PC-9 (cell line): ENCODE results near the gene SMAD6. TPM values are rescaled to one million over a fixed set of nuclear protein-coding genes. Genes with fewer than 3 reads are reported as not detected.

Experiments
- BruUV-seq: library from RNA; stranded (reverse); fragments of 400-500 nt; replicated peaks from 2 replicates; lab custom pipeline; 2021; lab: Mats Ljungman, UMichigan
- CTCF ChIA-PET: fragments of 300-600 bp; sonication (Branson Sonifier 250); formaldehyde crosslinking; loops from one replicate; lab custom pipeline; 2022; ENCODE audit warnings: antibody characterized with exemption; lab: Charles Lee
- POLR2A ChIA-PET: fragments of 300-600 bp; sonication (Branson Sonifier 250); formaldehyde crosslinking; loops from one replicate; lab custom pipeline; 2022; ENCODE audit warnings: antibody characterized with exemption; ENCODE audit not compliant: unreplicated experiment; lab: Charles Lee
- DNase-seq, 2 experiments: peaks; one replicate each; pipeline versions ENCODE4 v3.0.0 to v3.0.0-alpha.2; 2015 to 2022; ENCODE audit warnings: mixed read lengths in 1 of 2
- H2AFZ ChIP-seq: fragments of 200-600 bp; sonication (generic); 2 replicates; pipeline ENCODE4 v1.8.1; 2017; ENCODE audit warnings: antibody characterized with exemption
- H3F3A ChIP-seq: fragments of 200-600 bp; sonication (generic); 2 replicates; pipeline ENCODE4 v1.8.1; 2017; ENCODE audit warnings: antibody characterized with exemption, mild to moderate bottlenecking, low read depth; ENCODE audit not compliant: insufficient read depth
- H3K27ac ChIP-seq: fragments of 200-600 bp; sonication (generic); 2 replicates; pipeline ENCODE4 v1.6.1; 2016; ENCODE audit warnings: mixed run types
- H3K27me3 ChIP-seq: fragments of 200-600 bp; sonication (generic); 2 replicates; pipeline ENCODE4 v1.6.1; 2016; ENCODE audit warnings: low read depth, mixed run types; ENCODE audit not compliant: insufficient read depth
- H3K36me3 ChIP-seq: fragments of 200-600 bp; sonication (generic); 2 replicates; pipeline ENCODE4 v1.6.1; 2016; ENCODE audit warnings: low read depth, mixed run types
- H3K4me1 ChIP-seq: fragments of 200-600 bp; sonication (generic); replicated peaks from 2 replicates; pipeline ENCODE4 v1.6.1; 2016; ENCODE audit warnings: mixed run types; ENCODE audit not compliant: insufficient read depth
- H3K4me2 ChIP-seq: fragments of 200-600 bp; sonication (generic); 2 replicates; pipeline ENCODE4 v1.6.1; 2017; ENCODE audit warnings: mixed run types
- H3K4me3 ChIP-seq: fragments of 200-600 bp; sonication (generic); 2 replicates; pipeline ENCODE4 v1.6.1; 2016; ENCODE audit warnings: mixed run types
- H3K79me2 ChIP-seq: fragments of 200-600 bp; sonication (generic); 2 replicates; pipeline ENCODE4 v1.6.1; 2017; ENCODE audit warnings: low read depth, mixed run types
- H3K9me2 ChIP-seq: fragments of 200-600 bp; sonication (generic); 2 replicates; pipeline ENCODE4 v1.8.1; 2017; ENCODE audit warnings: mild to moderate bottlenecking; ENCODE audit not compliant: insufficient read depth
- H3K9me3 ChIP-seq: fragments of 200-600 bp; sonication (generic); 2 replicates; pipeline ENCODE4 v1.8.1; 2016; ENCODE audit warnings: low read depth; ENCODE audit not compliant: insufficient read depth
- H4K20me1 ChIP-seq: fragments of 200-600 bp; sonication (generic); 2 replicates; pipeline ENCODE4 v1.8.1; 2017; ENCODE audit not compliant: insufficient read depth
- CTCF ChIP-seq: fragments of 200-600 bp; sonication (generic); conservative IDR thresholded peaks from 2 replicates; pipeline ENCODE4 v1.6.1; 2017; ENCODE audit warnings: mixed run types, antibody characterized with exemption, mild to moderate bottlenecking, moderate library complexity
- EZH2 ChIP-seq: fragments of 200-600 bp; sonication (generic); IDR thresholded peaks from 2 replicates; pipeline ENCODE4 v1.8.0; 2017; ENCODE audit warnings: antibody characterized with exemption, low read depth
- intact Hi-C: fragments of 100-400 bp; cut with micrococcal nuclease; formaldehyde crosslinking; loops from one replicate; pipeline ENCODE4 v1.10.0; 2022; ENCODE audit not compliant: unreplicated experiment
- total RNA-seq: library from RNA; stranded (reverse); gene quantifications from 2 replicates; pipeline ENCODE4 v1.2.3, GENCODE V29; 2021

SMAD6 gene
- total RNA-seq, 1 experiment from 2014 or later, result 7.1 TPM

- DNase-seq, result no peak
- no peak overlapping the region for H3K4me3 ChIP-seq
- POLR2A ChIA-PET, result no interaction called here
- H3K27me3 ChIP-seq, result no peaks in the 10 kb centered on the region
- H3F3A ChIP-seq, result peaks cover 11% of the 10 kb centered on the region; the same call in 1 of the 2 replicates
- no peak overlapping the region for H2AFZ ChIP-seq
- CTCF ChIA-PET, result no interaction called here
- no peaks in the 10 kb centered on the region for H3K9me2 ChIP-seq
- H3K9me3 ChIP-seq, result no peaks in the 10 kb centered on the region
- TF ChIP-seq CTCF, result no peak
- TF ChIP-seq EZH2, result no peak
- no peaks in the 10 kb centered on the region for H3K36me3 ChIP-seq
- H3K27ac ChIP-seq, result no peak overlapping the region
- no peaks in the 10 kb centered on the region for H3K79me2 ChIP-seq
- BruUV-seq, result no TSS peak
- intact Hi-C loops, result no loop called here
- peaks cover 37% of the 10 kb centered on the region for H3K4me1 ChIP-seq
- no peak overlapping the region for H3K4me2 ChIP-seq
- H4K20me1 ChIP-seq, result no peaks in the 10 kb centered on the region
These were observed 23.4 kb downstream of the SMAD6 start for GRCh38 chr15:66725464-66725785.

- BruUV-seq, result no TSS peak
- POLR2A ChIA-PET, result no interaction called here
- no peaks in the 10 kb centered on the region for H3K9me3 ChIP-seq
- no peaks in the 10 kb centered on the region for H3K9me2 ChIP-seq
- no peaks in the 10 kb centered on the region for H3K36me3 ChIP-seq
- TF ChIP-seq CTCF (no peak), EZH2 (no peak)
- H2AFZ ChIP-seq, result no peak overlapping the region
- DNase-seq, result no peak
- H3K4me2 ChIP-seq, result no peak overlapping the region
- CTCF ChIA-PET, result no interaction called here
- peaks cover 32% of the 10 kb centered on the region for H3K4me1 ChIP-seq
- H4K20me1 ChIP-seq, result no peaks in the 10 kb centered on the region
- H3K27ac ChIP-seq, result no peak overlapping the region
- no peaks in the 10 kb centered on the region for H3K79me2 ChIP-seq
- H3K4me3 ChIP-seq, result no peak overlapping the region
- H3K27me3 ChIP-seq, result no peaks in the 10 kb centered on the region
- intact Hi-C loops, result no loop called here
- H3F3A ChIP-seq, result peaks cover 11% of the 10 kb centered on the region; the same call in 1 of the 2 replicates
These were observed 24.4 kb downstream of the SMAD6 start for GRCh38 chr15:66726386-66726785.

- CTCF ChIA-PET, result no interaction called here
- Histone ChIP-seq H3K4me3 (no peak overlapping the region), H3K4me1 (peaks cover 8% of the 10 kb centered on the region), H3K79me2 (no peaks in the 10 kb centered on the region), H3K4me2 (no peak overlapping the region), H3K9me3 (no peaks in the 10 kb centered on the region), H3K27me3 (no peaks in the 10 kb centered on the region), H3K36me3 (no peaks in the 10 kb centered on the region), H3K9me2 (no peaks in the 10 kb centered on the region), H4K20me1 (no peaks in the 10 kb centered on the region), H3K27ac (no peak overlapping the region), H2AFZ (no peak overlapping the region), H3F3A (no peaks in the 10 kb centered on the region)
- no peak for DNase-seq
- no TSS peak for BruUV-seq
- intact Hi-C loops, result no loop called here
- POLR2A ChIA-PET, result no interaction called here
- TF ChIP-seq CTCF (no peak), EZH2 (no peak)
These were observed 27.4 kb downstream of the SMAD6 start for GRCh38 chr15:66729331-66729951.
